ENCODE measurements around the gene ANO8.

The ANO8 gene

GRCh38 chr19:17292301-17293074, 42.2 kb downstream of the ANO8 start:
- TF ChIP-seq, protein P1, sequence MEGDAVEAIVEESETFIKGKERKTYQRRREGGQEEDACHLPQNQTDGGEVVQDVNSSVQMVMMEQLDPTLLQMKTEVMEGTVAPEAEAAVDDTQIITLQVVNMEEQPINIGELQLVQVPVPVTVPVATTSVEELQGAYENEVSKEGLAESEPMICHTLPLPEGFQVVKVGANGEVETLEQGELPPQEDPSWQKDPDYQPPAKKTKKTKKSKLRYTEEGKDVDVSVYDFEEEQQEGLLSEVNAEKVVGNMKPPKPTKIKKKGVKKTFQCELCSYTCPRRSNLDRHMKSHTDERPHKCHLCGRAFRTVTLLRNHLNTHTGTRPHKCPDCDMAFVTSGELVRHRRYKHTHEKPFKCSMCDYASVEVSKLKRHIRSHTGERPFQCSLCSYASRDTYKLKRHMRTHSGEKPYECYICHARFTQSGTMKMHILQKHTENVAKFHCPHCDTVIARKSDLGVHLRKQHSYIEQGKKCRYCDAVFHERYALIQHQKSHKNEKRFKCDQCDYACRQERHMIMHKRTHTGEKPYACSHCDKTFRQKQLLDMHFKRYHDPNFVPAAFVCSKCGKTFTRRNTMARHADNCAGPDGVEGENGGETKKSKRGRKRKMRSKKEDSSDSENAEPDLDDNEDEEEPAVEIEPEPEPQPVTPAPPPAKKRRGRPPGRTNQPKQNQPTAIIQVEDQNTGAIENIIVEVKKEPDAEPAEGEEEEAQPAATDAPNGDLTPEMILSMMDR (IDR thresholded peaks at IDR 0.05; ENCODE audit: low read depth, low read length): peak; percentile 89
- DNase-seq (ENCODE audit: low read depth, low spot score): peak; percentile 83
- in situ Hi-C loops (cut with HindIII; ENCODE audit: low sequenced_read_pairs): no loop called here
- peak overlapping the region; percentile 56 for H3K4me3 ChIP-seq (ENCODE audit: low read depth, low read length)

GRCh38 chr19:17289489-17289888, 45.2 kb downstream of the ANO8 start:
- TF ChIP-seq, protein P1 (IDR thresholded peaks at IDR 0.05; ENCODE audit: low read depth, low read length): no peak
- in situ Hi-C loops (cut with HindIII; ENCODE audit: low sequenced_read_pairs): no loop called here
- H3K4me3 ChIP-seq (ENCODE audit: low read depth, low read length): peak overlapping the region; percentile 23
- peak; percentile 89 for DNase-seq (ENCODE audit: low read depth, low spot score)

- in situ Hi-C loops (cut with HindIII; ENCODE audit: low sequenced_read_pairs): no loop called here
- no peak for DNase-seq (ENCODE audit: low read depth, low spot score)
- no peak overlapping the region for H3K4me3 ChIP-seq (ENCODE audit: low read depth, low read length)
- TF ChIP-seq, protein P1 (IDR thresholded peaks at IDR 0.05; ENCODE audit: low read depth, low read length): no peak
Measured at GRCh38 chr19:17286752-17287151, 47.9 kb downstream of the ANO8 start.

- in situ Hi-C loops (cut with HindIII; ENCODE audit: low sequenced_read_pairs): no loop called here
- DNase-seq (ENCODE audit: low read depth, low spot score): no peak
- no peak overlapping the region for H3K4me3 ChIP-seq (ENCODE audit: low read depth, low read length)
- TF ChIP-seq, protein P1 (IDR thresholded peaks at IDR 0.05; ENCODE audit: low read depth, low read length): no peak
Measured at GRCh38 chr19:17286263-17286662, 48.4 kb downstream of the ANO8 start.

DNA sequence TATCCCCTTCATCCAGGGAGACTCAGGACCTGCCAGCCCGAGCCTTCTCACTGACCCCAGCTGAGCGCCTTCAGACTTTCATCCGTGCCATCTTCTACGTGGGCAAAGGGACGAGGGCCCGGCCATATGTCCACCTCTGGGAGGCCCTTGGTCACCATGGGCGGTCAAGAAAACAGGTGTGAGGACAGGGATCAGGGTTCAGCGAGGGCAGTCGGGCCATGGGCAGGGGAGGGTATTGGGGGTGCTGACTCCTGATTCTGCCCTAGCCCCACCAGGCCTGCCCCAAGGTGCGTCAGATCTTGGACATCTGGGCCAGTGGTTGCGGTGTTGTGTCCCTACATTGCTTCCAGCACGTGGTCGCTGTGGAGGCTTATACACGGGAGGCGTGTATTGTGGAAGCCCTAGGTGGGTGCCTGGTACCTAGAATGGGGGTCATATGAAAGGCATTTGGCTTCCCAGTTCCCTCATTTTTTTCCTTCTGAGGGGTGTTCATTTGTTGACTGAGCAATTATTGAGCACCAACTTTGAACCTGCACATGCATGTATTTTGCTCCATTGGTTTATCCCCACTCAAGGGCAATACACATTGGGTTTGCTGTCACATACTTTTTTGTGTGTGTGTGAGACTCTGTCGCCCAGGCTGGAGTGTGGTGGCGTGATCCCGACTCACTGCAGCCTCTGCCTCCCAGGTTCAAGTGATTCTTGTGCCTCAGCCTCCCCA, 49.1 kb downstream of the ANO8 start:
- H3K4me3 ChIP-seq (ENCODE audit: low read depth, low read length): no peak overlapping the region
- in situ Hi-C loops (cut with HindIII; ENCODE audit: low sequenced_read_pairs): no loop called here
- no peak for DNase-seq (ENCODE audit: low read depth, low spot score)
- TF ChIP-seq, protein P1 (IDR thresholded peaks at IDR 0.05; ENCODE audit: low read depth, low read length): no peak

DNA sequence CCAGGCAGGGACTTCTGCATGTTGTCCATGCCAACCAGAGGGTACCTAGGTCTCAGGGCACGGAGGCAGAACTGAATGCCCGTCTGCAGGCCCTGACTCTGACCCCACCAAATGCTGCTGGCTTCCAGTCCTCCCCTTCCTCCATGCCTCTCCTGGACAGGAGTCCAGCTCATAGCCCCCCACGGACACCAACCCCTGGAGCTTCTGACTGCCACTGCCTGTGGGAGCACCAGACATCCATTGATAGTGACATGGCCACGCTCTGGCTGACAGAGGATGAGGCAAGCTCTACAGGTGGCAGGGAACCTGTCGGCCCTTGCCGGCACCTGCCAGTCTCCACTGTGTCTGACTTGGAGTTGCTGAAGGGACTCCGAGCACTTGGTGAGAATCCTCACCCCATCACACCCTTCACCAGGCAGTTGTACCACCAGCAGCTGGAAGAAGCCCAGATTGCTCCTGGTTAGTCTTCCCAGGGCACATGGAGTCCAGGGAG, 51.1 kb downstream of the ANO8 start:
- no peak for DNase-seq (ENCODE audit: low read depth, low spot score)
- TF ChIP-seq, protein P1 (IDR thresholded peaks at IDR 0.05; ENCODE audit: low read depth, low read length): no peak
- in situ Hi-C loops (cut with HindIII; ENCODE audit: low sequenced_read_pairs): no loop called here
- H3K4me3 ChIP-seq (ENCODE audit: low read depth, low read length): no peak overlapping the region

All from astrocyte of the spinal cord (primary cell).